Endothelial cell (in vitro differentiated cells): Measurements from ENCODE around the gene TSPAN7. TPM values are rescaled to one million over a fixed set of nuclear protein-coding genes. Genes with fewer than 3 reads are reported as not detected.

Experiments used
- DNase-seq: peaks from one replicate; pipeline ENCODE4 v3.0.0; 2021; ENCODE audit warnings: low spot score
- H3K27ac Mint-ChIP-seq: one replicate; pipeline ENCODE4 v1.8.0; 2021; ENCODE audit warnings: mixed read lengths, inconsistent platforms; ENCODE audit not compliant: unreplicated experiment
- H3K27me3 Mint-ChIP-seq: one replicate; pipeline ENCODE4 v1.8.0; 2021; ENCODE audit warnings: mild to moderate bottlenecking, moderate library complexity, mixed read lengths, inconsistent platforms; ENCODE audit not compliant: unreplicated experiment
- H3K36me3 Mint-ChIP-seq: one replicate; pipeline ENCODE4 v1.8.0; 2021; ENCODE audit warnings: mild to moderate bottlenecking, low read depth, mixed read lengths, inconsistent platforms; ENCODE audit not compliant: unreplicated experiment
- H3K4me1 Mint-ChIP-seq: one replicate; pipeline ENCODE4 v1.8.0; 2021; ENCODE audit warnings: mild to moderate bottlenecking, mixed read lengths, inconsistent platforms; ENCODE audit not compliant: unreplicated experiment
- H3K4me3 Mint-ChIP-seq: one replicate; pipeline ENCODE4 v1.8.0; 2021; ENCODE audit warnings: mild to moderate bottlenecking, mixed read lengths, inconsistent platforms; ENCODE audit not compliant: unreplicated experiment
- H3K9me3 Mint-ChIP-seq: one replicate; pipeline ENCODE4 v1.8.0; 2021; ENCODE audit warnings: mixed read lengths, inconsistent platforms; ENCODE audit not compliant: unreplicated experiment
- total RNA-seq: library from RNA; stranded (reverse); fragmentation: NEBNext Ultra II Directional; extraction: Animal tissue kit (Norgen Biotek cat#: 25700); gene quantifications from one replicate; pipeline ENCODE4 v1.2.1, GENCODE V29; 2021; ENCODE audit not compliant: unreplicated experiment
- TF ChIP-seq, protein P1 (sequence below): fragments of 200-600 bp; sonication (generic); IDR thresholded peaks from one replicate; pipeline ENCODE4 v1.5.0; 2021; ENCODE audit warnings: antibody characterized with exemption; ENCODE audit not compliant: unreplicated experiment

The TSPAN7 gene
- total RNA-seq, 1 donor from 2014 or later: 12.4 TPM

DNA sequence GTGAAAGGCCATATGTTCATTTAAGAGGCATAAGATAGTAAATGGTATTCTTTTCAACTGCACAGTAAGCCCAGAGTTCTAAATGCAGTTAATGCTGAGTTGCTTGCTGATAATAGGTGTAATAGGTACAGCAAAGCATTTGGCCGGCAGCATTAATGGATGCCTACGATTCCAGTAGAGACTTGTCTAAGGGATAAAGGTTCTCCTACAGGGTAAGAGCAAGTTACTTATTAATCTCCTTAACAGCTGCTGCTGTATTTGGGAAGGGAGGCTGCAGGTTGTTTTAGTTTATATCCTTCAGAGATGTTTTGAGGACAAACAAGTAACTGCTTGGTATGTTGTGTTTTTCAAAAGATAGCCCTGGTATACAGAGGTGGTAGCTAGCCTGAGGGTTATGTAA lies 16.8 kb downstream of the TSPAN7 start:
- Mint-ChIP-seq H3K36me3 (no peaks in the 10 kb centered on the region), H3K4me3 (no peak overlapping the region), H3K27ac (no peak overlapping the region)

DNA sequence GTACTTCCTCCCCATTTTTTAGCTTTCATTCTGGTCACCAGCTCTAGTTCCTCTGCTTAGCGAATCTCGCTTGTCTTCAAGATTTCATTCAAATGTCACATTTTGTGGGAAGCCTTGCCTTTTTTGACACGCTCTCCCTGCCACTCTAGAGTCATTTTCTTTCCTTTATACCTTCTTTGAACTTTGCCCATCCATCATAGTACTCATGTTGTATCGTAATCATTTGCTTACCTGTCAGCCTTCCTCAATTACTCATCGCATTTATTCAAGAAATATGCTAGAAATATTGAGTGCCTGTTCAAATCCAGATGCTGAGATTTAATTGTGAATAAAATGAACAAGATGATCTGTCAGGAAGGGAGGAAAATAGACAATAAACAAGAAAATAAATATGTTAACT lies 21.8 kb downstream of the TSPAN7 start:
- Mint-ChIP-seq H3K27me3 (no peaks in the 10 kb centered on the region), H3K27ac (no peak overlapping the region), H3K4me1 (no peaks in the 10 kb centered on the region), H3K9me3 (no peaks in the 10 kb centered on the region), H3K4me3 (no peak overlapping the region), H3K36me3 (no peaks in the 10 kb centered on the region)
- DNase-seq: no peak
- TF ChIP-seq, protein P1, sequence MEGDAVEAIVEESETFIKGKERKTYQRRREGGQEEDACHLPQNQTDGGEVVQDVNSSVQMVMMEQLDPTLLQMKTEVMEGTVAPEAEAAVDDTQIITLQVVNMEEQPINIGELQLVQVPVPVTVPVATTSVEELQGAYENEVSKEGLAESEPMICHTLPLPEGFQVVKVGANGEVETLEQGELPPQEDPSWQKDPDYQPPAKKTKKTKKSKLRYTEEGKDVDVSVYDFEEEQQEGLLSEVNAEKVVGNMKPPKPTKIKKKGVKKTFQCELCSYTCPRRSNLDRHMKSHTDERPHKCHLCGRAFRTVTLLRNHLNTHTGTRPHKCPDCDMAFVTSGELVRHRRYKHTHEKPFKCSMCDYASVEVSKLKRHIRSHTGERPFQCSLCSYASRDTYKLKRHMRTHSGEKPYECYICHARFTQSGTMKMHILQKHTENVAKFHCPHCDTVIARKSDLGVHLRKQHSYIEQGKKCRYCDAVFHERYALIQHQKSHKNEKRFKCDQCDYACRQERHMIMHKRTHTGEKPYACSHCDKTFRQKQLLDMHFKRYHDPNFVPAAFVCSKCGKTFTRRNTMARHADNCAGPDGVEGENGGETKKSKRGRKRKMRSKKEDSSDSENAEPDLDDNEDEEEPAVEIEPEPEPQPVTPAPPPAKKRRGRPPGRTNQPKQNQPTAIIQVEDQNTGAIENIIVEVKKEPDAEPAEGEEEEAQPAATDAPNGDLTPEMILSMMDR: no peak

More for the DNA sequence above, 16.8 kb downstream of the TSPAN7 start:
- Mint-ChIP-seq H3K4me1 (no peaks in the 10 kb centered on the region), H3K9me3 (no peaks in the 10 kb centered on the region), H3K27me3 (no peaks in the 10 kb centered on the region)
- TF ChIP-seq, protein P1: no peak
- DNase-seq: no peak

DNA sequence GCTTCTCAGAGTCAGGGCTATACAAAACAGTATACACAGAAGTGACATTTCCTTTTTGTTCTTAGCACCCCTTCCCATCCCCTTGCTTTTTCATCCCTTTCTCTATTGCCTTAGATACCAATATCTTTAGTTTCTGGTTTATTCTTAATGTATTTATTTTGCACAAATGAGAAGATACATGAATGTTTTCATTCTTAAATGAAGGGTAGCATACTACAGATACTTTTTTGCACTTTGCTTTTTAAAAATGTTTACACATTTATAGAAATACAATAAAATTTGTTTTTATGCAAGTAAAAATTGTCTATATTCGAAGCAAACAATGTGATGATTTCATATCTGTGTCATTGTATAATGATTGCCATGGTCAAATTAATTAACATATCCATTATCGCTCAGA lies 33.1 kb downstream of the TSPAN7 start:
- TF ChIP-seq, protein P1: no peak
- H3K9me3 Mint-ChIP-seq: no peaks in the 10 kb centered on the region
- no peaks in the 10 kb centered on the region for H3K36me3 Mint-ChIP-seq
- DNase-seq: no peak
- no peak overlapping the region for H3K27ac Mint-ChIP-seq
- H3K27me3 Mint-ChIP-seq: no peaks in the 10 kb centered on the region
- H3K4me3 Mint-ChIP-seq: no peak overlapping the region
- no peaks in the 10 kb centered on the region for H3K4me1 Mint-ChIP-seq

DNA sequence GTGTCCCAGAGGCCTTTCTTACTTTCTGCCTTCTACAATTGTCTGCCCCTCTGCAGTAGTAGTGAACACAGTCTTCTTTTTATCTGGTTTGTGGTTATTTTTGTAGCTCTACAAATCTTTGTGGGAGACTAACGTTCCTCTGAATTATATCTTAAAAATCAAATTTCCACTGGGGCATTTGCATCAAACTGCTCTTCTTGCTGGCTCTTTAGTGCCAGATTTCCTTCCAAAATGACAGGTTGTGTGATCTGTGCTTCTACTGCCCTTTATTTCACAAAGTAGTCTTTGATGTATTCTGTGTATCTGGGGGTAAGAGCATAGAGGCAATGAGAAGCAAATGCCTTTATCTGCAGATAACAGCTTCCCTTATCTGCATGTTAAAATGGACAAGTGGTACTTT lies 34.5 kb downstream of the TSPAN7 start:
- no peak overlapping the region for H3K4me3 Mint-ChIP-seq
- no peaks in the 10 kb centered on the region for H3K9me3 Mint-ChIP-seq
- H3K27ac Mint-ChIP-seq: no peak overlapping the region
- TF ChIP-seq, protein P1: no peak
- H3K36me3 Mint-ChIP-seq: no peaks in the 10 kb centered on the region
- no peak for DNase-seq
- no peaks in the 10 kb centered on the region for H3K27me3 Mint-ChIP-seq
- H3K4me1 Mint-ChIP-seq: peaks cover 4% of the 10 kb centered on the region

DNA sequence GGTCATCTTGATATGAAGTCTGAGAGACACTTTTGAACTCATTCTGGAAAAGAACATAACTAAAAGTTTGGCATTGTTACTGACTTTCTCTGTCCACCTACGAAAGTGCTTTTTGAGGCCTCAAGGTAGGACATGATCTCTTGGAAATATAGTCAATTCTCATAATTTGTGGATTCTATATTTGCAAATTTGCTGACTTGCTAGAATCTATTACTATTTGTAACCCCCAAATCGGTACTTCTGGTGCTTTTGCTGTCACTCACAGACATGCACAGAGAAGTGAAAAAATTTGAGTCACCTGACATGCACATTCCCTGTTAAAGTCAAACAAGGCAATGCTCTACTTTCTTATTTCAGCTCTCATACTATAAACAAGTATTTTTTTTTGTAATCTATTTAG lies 35.6 kb downstream of the TSPAN7 start:
- H3K27ac Mint-ChIP-seq: no peak overlapping the region

More for the DNA sequence above, 35.6 kb downstream of the TSPAN7 start:
- Mint-ChIP-seq H3K36me3 (no peaks in the 10 kb centered on the region), H3K4me1 (peaks cover 4% of the 10 kb centered on the region), H3K27me3 (no peaks in the 10 kb centered on the region), H3K9me3 (no peaks in the 10 kb centered on the region), H3K4me3 (no peak overlapping the region)
- DNase-seq: no peak
- TF ChIP-seq, protein P1: no peak
